CD4-positive, alpha-beta T cell treated with Interleukin-12 subunit alpha and Interleukin-12 subunit beta, for 1 hour (primary cell): ENCODE results near the gene SHLD2.
"Not testable (repeated sequence)": the region's sequence is repeated elsewhere in the genome, so short reads cannot be mapped to it uniquely, and the experiment has no call there.

ENCODE experiments used
- DNase-seq: peaks from one replicate; pipeline ENCODE4 v3.0.0-alpha.2; 2020

Gene SHLD2

GRCh38 chr10:87222789-87223188, 127.8 kb downstream of the SHLD2 start:
- not testable (repeated sequence) for DNase-seq

- DNase-seq, result not testable (repeated sequence)
Observed at GRCh38 chr10:87225148-87225547, 130.1 kb downstream of the SHLD2 start, which contains the start of gene NUTM2A. Gene NUTM2A, plus strand, starts transcription at chr10:87225448. Its CDS starts 383 bp downstream, at chr10:87225831.

- not testable (repeated sequence) for DNase-seq
Observed at GRCh38 chr10:87228247-87228646, 133.2 kb downstream of the SHLD2 start.

- not testable (repeated sequence) for DNase-seq
Observed at GRCh38 chr10:87229211-87229610, 134.2 kb downstream of the SHLD2 start.

- not testable (repeated sequence) for DNase-seq
Observed at GRCh38 chr10:87234854-87235253, 139.8 kb downstream of the SHLD2 start.

GRCh38 chr10:87237244-87237643, 142.2 kb downstream of the SHLD2 start:
- not testable (repeated sequence) for DNase-seq

GRCh38 chr10:87239346-87239808, 144.4 kb downstream of the SHLD2 start:
- not testable (repeated sequence) for DNase-seq
